Ishikawa (cell line): ENCODE results near the gene COL4A4.

Source experiments
- CEBPB ChIP-seq: IDR thresholded peaks from 2 replicates; pipeline ENCODE4 v1.6.1; 2012
- CREB1 ChIP-seq: IDR thresholded peaks from 2 replicates; pipeline ENCODE4 v1.6.1; 2012; ENCODE audit warnings: low read depth
- EGR1 ChIP-seq: IDR thresholded peaks from 2 replicates; pipeline ENCODE4 v1.6.1; 2012
- EP300 ChIP-seq: IDR thresholded peaks from 2 replicates; pipeline ENCODE4 v1.6.1; 2012; ENCODE audit warnings: borderline replicate concordance
- FOXM1 ChIP-seq: IDR thresholded peaks from 2 replicates; pipeline ENCODE4 v1.6.1; 2012; ENCODE audit warnings: low read depth, borderline replicate concordance
- MAX ChIP-seq: IDR thresholded peaks from 2 replicates; pipeline ENCODE4 v1.6.1; 2012
- NFIC ChIP-seq: IDR thresholded peaks from 2 replicates; pipeline ENCODE4 v1.6.1; 2012
- RAD21 ChIP-seq: IDR thresholded peaks from 2 replicates; pipeline ENCODE4 v1.6.1; 2012; ENCODE audit warnings: low read depth
- TAF1 ChIP-seq: IDR thresholded peaks from 2 replicates; pipeline ENCODE4 v1.6.1; 2012; ENCODE audit warnings: low read depth, mild to moderate bottlenecking
- TCF12 ChIP-seq: IDR thresholded peaks from 2 replicates; pipeline ENCODE4 v1.6.1; 2012; ENCODE audit warnings: low read depth
- TEAD4 ChIP-seq: IDR thresholded peaks from 2 replicates; pipeline ENCODE4 v1.6.1; 2012
- USF1 ChIP-seq: IDR thresholded peaks from 2 replicates; pipeline ENCODE4 v1.6.1; 2012
- YY1 ChIP-seq: IDR thresholded peaks from 2 replicates; pipeline ENCODE4 v1.6.1; 2012; ENCODE audit warnings: low read depth
- ZBTB7A ChIP-seq: IDR thresholded peaks from 2 replicates; pipeline ENCODE4 v1.6.1; 2012; ENCODE audit warnings: low read depth
- TF ChIP-seq, protein P1 (sequence below): IDR thresholded peaks from 2 replicates; pipeline ENCODE4 v1.6.1; 2012; ENCODE audit warnings: low read depth, mild to moderate bottlenecking

Gene COL4A4

DNA sequence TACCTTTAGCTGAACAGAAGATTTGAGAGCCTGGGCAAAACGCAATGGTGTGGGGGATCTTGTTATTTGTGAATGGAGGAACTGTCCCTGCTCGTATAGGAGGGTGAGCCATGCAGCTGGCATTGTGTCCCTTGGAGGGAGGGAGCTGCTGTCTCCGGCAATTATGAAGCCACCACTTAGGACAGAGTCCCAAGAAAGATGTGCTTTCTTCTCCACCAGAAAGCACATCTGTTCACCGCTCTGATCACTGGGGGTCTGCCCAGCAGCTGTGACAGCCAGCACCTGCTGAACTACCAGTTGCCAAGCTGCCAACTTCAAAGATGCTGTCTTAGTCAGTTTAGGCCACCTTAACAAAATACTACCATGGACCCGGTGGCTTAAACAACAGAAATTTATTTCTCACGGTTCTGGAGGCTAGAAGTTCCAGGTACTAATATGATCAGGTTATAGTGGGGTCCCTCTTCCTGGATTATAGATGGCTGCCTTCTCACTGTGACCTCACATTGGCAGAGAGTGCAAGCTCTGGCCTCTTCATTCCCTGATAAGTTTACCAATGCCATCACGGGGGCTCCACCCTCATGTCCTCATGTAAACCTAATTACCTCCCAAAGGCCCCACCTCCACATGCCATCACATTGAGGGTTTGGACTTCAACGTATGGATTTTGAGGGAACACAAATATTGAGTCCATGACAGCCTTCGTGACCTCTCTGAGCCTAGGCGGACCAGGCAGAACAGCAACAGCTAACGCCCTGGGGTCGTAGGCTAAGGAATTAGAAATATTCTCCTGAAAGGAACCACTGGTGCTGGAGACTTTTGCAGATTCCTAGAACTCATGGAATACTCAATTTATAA lies 179.9 kb downstream of the COL4A4 start:
- TF ChIP-seq, protein P1, sequence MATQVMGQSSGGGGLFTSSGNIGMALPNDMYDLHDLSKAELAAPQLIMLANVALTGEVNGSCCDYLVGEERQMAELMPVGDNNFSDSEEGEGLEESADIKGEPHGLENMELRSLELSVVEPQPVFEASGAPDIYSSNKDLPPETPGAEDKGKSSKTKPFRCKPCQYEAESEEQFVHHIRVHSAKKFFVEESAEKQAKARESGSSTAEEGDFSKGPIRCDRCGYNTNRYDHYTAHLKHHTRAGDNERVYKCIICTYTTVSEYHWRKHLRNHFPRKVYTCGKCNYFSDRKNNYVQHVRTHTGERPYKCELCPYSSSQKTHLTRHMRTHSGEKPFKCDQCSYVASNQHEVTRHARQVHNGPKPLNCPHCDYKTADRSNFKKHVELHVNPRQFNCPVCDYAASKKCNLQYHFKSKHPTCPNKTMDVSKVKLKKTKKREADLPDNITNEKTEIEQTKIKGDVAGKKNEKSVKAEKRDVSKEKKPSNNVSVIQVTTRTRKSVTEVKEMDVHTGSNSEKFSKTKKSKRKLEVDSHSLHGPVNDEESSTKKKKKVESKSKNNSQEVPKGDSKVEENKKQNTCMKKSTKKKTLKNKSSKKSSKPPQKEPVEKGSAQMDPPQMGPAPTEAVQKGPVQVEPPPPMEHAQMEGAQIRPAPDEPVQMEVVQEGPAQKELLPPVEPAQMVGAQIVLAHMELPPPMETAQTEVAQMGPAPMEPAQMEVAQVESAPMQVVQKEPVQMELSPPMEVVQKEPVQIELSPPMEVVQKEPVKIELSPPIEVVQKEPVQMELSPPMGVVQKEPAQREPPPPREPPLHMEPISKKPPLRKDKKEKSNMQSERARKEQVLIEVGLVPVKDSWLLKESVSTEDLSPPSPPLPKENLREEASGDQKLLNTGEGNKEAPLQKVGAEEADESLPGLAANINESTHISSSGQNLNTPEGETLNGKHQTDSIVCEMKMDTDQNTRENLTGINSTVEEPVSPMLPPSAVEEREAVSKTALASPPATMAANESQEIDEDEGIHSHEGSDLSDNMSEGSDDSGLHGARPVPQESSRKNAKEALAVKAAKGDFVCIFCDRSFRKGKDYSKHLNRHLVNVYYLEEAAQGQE = no peak
- no peak for TF ChIP-seq RAD21
- TF ChIP-seq ZBTB7A = no peak
- no peak for TF ChIP-seq MAX
- no peak for TF ChIP-seq TEAD4
- no peak for TF ChIP-seq EGR1

DNA sequence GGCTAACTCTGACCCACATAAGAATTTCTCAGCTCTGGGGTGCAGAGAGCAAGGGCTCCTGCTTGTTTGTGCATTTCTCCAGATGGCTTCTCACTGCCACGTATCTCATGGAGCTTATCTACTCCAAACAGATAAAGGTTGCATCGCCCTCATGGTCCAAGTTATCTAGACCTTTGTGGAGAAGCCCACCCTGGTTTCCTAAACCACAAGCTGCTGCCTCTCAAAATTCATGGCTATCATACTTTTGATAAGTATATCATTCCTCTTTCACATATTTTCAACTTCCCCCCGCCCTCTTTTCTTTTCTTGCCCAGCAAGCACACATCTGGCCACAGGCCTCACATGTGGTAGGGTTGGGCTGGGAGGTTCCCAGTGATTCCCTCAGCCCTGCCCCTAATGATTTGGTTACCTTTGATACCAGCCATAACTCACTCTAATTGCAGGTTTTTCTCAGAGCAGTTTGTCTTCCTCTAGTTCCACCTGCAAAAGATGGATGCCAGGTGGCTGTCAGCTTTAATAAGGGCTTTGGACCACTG lies 182.1 kb downstream of the COL4A4 start:
- TF ChIP-seq YY1 (no peak), TAF1 (no peak), RAD21 (no peak), TCF12 (no peak), ZBTB7A (no peak), USF1 (no peak), FOXM1 (no peak), CEBPB (no peak), EP300 (no peak)
- TF ChIP-seq, protein P1 = no peak

DNA sequence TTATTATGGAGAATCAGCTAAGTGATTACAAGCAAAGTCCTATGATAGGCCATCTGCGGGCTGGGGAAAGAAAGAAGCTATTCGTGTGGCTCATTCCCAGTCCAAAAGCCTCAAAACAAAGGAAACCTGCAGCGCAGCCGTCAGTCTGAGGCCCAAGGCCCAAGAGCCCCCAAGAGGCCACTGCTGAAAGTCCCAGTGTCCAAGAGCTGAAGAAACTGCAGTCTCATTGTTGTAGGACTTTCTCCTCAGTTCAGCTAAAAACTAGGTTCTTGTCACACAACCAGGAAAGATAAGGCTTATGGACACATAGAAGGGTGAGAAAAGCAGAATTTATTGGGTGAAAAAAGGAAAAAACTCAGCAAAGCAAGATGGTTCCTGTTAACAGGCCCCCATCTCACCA lies 185.0 kb downstream of the COL4A4 start:
- TF ChIP-seq, protein P1 = no peak
- TF ChIP-seq TEAD4 (no peak), NFIC (no peak), TAF1 (no peak), CEBPB (no peak), RAD21 (no peak), TCF12 (no peak)

GRCh38 chr2:226978300-226978699 lies 185.7 kb downstream of the COL4A4 start:
- TF ChIP-seq TCF12 (no peak), YY1 (no peak), EP300 (no peak), FOXM1 (no peak), TAF1 (no peak), TEAD4 (no peak), RAD21 (no peak), CREB1 (no peak), NFIC (no peak), CEBPB (no peak), EGR1 (no peak)
- TF ChIP-seq, protein P1 = no peak
